Measurements from ENCODE around the gene OR52E4.

The OR52E4 gene

GRCh38 chr11:5929571-5930368 lies 49.3 kb downstream of the OR52E4 start:
- DNase-seq, result no peak

- no peak for DNase-seq
These were observed 50.2 kb downstream of the OR52E4 start for GRCh38 chr11:5930614-5931013.

- DNase-seq, result no peak
These were observed 50.6 kb downstream of the OR52E4 start for GRCh38 chr11:5931061-5931460.

GRCh38 chr11:5932671-5933070 lies 52.2 kb downstream of the OR52E4 start:
- no peak for DNase-seq

GRCh38 chr11:5933116-5933515 lies 52.7 kb downstream of the OR52E4 start:
- no peak for DNase-seq

All from NCI-H1048 (cell line).